Measurements from ENCODE around the gene PARD3. TPM values are rescaled to one million over a fixed set of nuclear protein-coding genes. Genes with fewer than 3 reads are reported as not detected.
A peak's percentile ranks its signal among the peaks of the same experiment; 100 is the strongest.

The PARD3 gene
- total RNA-seq, 1 experiment from 2014 or later, result 19.3 TPM

DNA sequence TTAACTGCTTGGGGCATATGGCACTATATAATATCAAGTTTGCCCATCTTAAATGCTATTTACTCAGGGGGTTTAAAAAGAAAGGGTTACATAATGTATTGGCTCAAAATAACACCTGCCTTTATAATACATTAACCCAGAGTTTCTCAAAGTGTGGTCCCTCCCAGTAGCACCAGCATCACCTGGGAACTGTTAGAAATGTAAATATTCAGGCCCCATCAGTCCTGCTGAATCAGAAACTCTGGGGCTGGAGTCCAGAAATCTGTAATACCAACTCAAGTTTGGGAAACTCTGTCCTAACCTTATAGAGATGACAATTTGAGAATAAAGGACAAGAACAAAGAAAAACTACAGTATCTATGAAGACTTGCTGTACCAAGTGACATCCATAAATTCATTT, 270.7 kb downstream of the PARD3 start:
- DNase-seq (ENCODE audit: low spot score), result no peak

GRCh38 chr10:34543716-34544115, 271.4 kb downstream of the PARD3 start:
- DNase-seq (ENCODE audit: low spot score), result no peak

DNA sequence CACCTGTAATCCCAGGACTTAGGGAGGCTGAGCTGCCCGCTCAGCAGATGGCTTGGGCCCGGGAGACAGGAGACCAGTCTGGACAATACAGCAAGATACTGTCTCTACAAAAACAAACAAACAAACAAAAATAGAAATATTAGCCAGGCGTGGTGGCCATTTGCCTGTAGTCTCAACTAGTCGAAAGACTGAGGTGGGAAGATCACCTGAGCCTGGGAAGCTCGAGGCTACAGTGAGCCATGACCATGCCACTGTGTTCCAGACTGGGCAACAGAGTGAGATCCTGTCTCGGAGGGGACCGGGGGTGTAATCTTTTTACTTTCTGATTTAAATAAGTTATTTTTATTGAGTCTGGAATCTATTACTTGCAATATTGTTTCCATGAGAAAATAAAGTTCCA, 274.6 kb downstream of the PARD3 start:
- DNase-seq (ENCODE audit: low spot score), result no peak

DNA sequence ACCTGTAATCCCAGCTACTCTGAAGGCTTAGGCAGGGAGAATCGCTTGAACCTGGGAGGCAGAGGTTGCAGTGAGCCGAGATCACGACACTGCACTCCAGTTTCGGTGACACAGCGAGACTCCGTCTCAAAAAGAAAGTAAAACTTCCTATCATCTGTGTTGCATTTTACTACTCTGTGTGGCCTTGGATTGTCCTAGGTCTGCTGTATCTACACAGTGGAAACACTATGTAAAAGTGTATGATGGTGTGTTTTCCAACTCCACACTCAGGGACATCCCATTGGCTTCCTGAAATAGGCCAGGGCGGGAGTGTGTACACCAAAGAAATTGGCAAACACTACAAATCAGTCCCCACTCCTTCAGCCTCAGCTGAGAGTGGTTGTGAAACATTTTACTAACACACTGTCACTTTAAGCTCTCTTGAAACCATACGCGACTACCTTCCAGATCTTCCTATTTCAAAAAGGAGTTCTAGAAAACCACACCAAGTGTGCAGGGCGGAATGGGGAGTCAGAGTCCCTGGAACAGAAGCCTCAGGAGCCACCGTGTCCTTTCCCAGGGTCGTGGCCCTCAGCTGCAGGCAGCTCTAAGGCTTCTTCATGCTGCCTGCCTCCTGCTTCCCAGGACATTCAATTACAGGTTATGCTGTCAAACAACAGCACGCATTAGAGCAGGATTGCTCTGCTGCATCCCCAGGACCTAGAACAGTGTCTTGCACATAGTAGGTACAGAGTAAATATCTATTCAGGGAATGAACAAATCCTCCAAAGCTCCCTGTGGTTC, 275.4 kb downstream of the PARD3 start:
- no peak for DNase-seq (ENCODE audit: low spot score)

DNA sequence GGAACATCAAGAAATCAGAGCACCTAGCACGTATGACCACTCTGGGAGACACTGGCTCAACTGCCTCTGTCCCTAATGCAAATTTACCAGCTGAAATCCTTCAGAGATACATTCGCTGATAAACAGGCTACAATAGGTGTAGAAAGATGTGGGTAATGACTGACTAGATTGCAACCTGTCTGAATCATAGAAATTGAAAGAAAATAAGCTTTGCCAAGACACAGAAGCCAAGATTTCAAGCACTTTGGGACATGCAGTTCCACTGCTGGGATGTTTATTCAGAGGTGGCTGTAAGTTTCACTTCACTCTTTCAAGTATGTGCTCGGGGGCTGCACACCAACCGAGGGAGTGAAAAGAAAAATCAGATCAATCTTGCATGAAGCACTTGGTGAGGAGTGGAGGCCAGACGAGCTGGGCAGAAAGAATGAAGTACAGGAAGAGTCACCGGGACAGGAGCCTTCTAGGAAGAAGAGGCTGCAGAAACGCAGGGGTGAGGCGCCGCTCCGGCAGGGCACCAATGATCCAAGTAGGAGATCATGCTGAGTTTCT, 276.7 kb downstream of the PARD3 start:
- no peak for DNase-seq (ENCODE audit: low spot score)

DNA sequence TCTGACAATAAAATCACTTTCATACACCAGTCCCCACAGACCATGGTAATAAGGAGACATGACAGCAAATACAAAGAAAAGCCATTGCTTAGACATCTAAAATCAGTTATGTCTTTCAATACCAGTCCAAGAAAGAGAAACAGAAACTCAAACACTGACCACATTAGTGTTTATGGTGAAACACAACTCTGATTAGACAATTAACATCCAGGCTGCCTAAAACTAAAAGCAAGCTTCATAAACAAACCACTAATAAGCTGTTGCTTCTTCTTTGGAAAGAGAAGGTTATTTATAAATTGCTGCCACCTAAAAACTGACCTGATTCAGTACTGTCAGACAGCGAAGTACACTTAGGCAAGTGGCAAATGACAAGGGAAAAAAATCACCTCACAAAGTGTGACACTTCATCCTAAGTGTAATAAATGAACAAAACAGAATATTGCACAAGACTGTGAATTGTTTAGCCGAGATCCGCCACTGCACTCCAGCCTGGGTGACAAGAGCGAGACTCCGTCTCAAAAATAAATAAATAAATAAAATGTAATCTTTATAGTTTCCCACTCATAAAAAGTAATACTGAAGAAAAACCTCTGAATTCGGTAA, 277.4 kb downstream of the PARD3 start:
- no peak for DNase-seq (ENCODE audit: low spot score)

DNA sequence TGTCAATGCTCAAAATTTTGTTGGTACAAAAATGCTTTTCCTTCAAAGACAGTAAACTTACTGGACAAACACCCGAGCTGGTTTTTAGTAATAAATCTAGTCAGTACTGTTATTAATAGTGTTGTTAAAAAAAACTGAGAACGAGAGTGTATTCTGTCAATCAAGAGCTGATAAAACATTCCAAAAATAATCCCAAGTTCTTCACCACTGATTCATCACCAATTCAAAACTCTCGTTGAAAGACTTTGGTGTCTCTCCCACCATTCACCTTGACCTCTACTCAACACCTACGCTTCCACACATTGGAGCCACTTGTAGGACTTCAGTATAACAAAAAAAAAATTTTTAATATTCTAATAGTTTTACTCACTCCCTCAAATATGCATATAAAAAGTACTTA, 279.2 kb downstream of the PARD3 start:
- DNase-seq (ENCODE audit: low spot score), result no peak

GRCh38 chr10:34530778-34531177, 284.3 kb downstream of the PARD3 start:
- no peak for DNase-seq (ENCODE audit: low spot score)

DNA sequence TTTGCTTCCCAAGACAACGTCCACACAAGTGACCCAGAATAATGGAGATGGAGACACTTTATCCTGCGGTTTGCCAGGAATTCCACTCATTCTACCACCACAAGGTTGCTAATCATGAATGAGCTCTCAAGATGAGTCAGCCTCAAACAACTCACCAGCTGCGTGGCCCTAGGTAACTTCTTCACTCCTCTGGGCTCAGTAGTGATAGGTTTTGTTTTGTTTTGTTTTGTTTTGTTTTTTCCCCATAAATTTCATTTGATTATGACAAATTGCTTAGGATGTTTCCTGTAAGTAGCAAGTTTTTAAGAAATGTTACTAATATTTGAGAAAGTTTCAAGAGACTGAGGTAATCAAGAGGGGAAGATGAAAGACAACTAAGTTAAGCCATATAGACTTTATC, 286.8 kb downstream of the PARD3 start:
- peak; percentile 85 for DNase-seq (ENCODE audit: low spot score)

GRCh38 chr10:34526758-34527730, 288.1 kb downstream of the PARD3 start:
- peak; percentile 70 for DNase-seq (ENCODE audit: low spot score)

DNA sequence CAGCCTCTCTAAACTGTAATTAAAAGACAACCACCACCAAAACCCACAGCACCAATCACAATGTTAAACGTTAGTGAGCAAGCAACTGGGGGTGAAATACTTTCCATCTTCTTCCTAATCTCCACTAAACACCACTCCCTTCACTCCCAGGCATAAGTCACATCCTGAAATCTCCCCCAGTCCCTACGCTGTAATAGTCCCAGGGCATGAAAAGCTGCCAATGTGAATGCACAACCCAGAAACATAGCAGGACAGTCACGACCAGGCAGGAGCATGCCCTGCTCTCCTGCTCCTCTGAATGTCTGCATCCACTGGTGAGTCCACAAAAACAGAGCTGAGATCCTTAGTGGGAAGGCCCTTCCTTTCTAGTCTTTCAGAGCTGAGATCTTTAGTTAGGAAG, 288.9 kb downstream of the PARD3 start:
- DNase-seq (ENCODE audit: low spot score), result peak; percentile 6

GRCh38 chr10:34524369-34525091, 290.6 kb downstream of the PARD3 start:
- no peak for DNase-seq (ENCODE audit: low spot score)

DNA sequence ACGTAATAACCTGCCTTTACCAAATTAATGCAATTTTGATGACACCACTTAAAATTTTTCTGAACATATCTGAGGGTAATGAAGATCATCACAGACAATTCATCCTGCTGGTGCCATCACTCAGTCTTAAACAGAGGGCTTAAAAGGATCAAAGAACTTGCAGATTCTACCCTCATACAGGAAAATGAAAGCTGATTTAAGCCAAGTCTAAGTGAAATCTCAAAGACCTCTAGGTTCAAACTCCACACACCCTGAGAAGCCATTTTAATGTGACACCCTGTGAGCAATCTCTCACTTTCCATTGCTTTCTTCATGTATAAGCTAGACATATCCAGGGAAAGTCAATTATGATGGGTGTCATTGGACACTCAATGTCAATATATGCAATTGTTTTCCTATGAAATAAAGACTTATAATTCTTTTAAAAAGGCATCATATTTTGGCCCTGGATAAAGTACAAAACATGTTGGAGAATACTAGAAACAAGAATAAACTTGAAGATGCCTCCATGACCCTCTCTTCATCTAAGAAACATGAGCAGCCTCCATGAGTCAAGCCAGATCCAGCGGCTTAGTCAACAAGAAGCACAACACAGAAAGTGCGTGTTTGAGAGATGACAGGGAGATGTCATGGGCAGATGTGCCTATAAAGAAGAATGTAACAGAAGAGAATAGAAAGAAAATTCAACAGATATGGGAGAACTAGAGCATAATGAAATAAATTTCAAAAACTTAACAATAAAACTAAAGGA, 291.9 kb downstream of the PARD3 start:
- no peak for DNase-seq (ENCODE audit: low spot score)

DNA sequence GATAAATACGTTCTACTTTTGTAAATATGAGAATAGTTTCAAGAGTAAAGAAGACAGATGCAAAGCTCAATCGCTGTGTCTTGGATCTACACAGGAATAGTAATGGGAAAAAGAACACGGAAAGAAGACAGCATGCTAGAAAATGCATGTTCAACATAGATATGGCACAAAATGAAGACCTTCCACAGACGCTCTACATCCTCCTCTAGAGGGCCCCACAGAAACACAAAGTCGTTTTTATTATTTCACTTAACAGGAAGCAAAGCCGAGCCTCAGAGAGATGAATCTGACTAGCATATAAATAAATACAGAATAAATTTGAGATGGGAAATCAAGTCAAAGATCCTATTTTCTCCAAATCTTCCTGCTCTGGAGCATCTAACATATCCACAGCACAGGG, 292.6 kb downstream of the PARD3 start:
- no peak for DNase-seq (ENCODE audit: low spot score)

DNA sequence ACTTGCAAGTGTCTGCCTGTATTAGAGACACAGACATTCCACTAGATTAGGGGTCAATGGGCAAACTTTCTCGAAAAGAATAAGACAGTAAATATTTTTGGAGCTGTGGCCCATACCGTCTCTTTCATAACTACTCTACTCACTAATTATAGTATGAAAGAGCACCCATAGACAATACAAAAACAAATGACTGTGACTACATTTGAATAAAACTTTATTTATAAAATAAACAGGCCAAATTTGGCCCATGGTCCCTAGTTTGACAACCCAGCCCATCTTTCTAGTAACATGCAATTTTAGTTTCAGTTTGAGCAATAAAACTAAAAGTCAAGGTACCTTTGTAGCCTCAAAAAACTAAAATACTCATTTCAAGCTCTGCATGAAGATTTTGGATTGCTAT, 294.6 kb downstream of the PARD3 start:
- DNase-seq (ENCODE audit: low spot score), result no peak

DNA sequence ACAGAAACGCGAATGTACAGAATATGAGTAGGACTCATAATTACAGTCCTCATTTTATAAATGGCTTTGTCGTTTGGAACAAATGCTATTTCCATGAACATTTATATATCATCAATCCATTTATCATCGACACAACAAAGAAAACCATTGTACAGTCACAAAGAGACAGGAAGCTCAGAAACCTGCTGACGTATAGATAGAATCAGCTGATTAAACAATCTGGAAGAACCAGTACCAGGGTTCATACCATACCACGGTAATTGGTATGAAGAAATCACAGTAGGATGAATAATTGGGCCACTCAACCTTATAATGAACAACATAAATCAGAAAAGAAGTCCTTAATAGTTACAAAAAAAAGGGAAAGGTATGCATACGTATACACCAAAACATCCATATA, 295.0 kb downstream of the PARD3 start:
- no peak for DNase-seq (ENCODE audit: low spot score)

GRCh38 chr10:34514290-34514689, 300.8 kb downstream of the PARD3 start:
- DNase-seq (ENCODE audit: low spot score), result no peak

GRCh38 chr10:34513636-34514035, 301.5 kb downstream of the PARD3 start:
- DNase-seq (ENCODE audit: low spot score), result no peak

DNA sequence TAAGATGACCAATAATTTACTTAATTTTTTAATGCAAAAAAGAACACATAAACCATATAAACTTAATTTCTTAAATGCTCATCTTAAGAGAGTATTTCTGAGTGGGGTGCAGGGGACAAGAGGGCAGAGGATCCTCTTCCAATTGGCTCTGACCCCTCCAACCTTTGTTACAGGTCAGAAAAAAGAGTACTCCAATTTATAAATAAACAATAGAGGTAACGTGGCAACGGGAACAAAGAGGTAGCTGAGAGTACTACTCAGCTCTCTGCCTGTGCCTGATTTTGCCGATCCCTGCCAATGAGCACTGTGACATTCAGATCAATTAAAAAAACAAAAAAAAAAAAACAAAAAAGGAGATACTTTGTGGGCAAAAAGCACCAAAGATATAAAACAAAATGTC, 307.9 kb downstream of the PARD3 start:
- DNase-seq (ENCODE audit: low spot score), result no peak

GRCh38 chr10:34506786-34507185, 308.3 kb downstream of the PARD3 start:
- no peak for DNase-seq (ENCODE audit: low spot score)

DNA sequence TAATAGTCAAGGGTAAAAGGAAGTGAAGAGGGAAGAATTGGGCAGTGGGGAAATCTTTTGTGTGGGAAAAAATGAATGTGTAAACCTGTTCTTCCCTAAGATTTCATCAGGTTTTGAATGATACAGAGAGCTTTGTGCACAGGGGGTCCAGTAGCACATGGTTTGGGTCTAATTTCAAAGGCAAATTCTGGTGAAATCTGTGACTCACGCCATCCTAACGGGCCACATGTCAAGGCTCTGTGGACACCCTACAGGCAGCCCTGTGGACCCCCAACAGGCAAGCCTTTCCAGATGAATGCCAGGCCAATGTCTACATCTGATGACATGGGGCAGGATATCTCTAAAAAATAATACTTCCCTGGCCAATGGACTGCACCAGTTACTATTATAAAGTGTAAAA, 309.8 kb downstream of the PARD3 start:
- no peak for DNase-seq (ENCODE audit: low spot score)
